Measurements from ENCODE around the gene GRIA2.

GRIA2 gene

DNA sequence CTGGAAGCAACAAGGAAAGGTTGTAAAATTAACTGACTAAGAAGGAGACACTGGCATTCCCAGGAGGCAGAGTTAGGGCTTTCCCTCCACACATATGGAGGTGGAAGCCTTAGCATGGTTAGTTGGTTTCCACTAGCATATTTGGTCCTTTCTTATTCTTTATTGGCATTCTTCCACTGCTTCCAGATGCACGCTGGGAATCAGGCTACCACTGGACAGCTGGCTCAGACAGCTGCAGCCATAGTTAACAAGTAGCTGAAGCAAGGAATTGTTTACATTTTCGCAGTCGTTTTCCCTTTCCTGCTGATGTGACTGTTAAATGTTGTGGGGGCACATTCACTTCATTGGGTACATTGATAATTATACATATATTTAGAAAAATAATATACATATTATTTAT lies 169.2 kb downstream of the GRIA2 start:
- TF ChIP-seq, protein P1, sequence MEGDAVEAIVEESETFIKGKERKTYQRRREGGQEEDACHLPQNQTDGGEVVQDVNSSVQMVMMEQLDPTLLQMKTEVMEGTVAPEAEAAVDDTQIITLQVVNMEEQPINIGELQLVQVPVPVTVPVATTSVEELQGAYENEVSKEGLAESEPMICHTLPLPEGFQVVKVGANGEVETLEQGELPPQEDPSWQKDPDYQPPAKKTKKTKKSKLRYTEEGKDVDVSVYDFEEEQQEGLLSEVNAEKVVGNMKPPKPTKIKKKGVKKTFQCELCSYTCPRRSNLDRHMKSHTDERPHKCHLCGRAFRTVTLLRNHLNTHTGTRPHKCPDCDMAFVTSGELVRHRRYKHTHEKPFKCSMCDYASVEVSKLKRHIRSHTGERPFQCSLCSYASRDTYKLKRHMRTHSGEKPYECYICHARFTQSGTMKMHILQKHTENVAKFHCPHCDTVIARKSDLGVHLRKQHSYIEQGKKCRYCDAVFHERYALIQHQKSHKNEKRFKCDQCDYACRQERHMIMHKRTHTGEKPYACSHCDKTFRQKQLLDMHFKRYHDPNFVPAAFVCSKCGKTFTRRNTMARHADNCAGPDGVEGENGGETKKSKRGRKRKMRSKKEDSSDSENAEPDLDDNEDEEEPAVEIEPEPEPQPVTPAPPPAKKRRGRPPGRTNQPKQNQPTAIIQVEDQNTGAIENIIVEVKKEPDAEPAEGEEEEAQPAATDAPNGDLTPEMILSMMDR (conservative IDR thresholded peaks at IDR 0.05; ENCODE audit: control insufficient read depth, insufficient read depth, low read depth, low read length), result no peak
- no peak for DNase-seq (ENCODE audit: low read depth)
- H3K4me3 ChIP-seq (ENCODE audit: control insufficient read depth, low read depth, low read length), result no peak overlapping the region

DNA sequence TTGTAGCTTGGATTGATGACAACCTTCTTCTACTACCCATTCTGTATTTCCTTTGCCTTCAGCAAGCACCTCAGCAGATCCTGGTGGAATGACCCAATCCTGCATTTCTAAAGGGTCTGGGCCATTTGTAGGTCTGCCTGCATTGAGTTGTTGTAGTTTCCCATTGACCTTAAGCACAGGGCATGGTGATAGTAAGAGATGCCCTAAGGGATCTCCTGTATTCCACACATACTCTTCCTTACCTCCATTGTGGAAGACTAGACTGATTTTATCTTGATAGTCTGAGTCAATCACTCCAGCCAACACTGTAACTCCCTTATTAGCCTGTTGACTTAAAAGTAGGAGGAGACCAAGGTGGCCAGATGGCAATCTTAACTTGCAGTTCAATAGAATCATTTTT lies 184.5 kb downstream of the GRIA2 start:
- no peak overlapping the region for H3K4me3 ChIP-seq (ENCODE audit: control insufficient read depth, low read depth, low read length)
- TF ChIP-seq, protein P1 (conservative IDR thresholded peaks at IDR 0.05; ENCODE audit: control insufficient read depth, insufficient read depth, low read depth, low read length), result no peak
- DNase-seq (ENCODE audit: low read depth), result no peak

All from fibroblast of mammary gland (primary cell).